Measurements from ENCODE around the gene CRB2.

DNA sequence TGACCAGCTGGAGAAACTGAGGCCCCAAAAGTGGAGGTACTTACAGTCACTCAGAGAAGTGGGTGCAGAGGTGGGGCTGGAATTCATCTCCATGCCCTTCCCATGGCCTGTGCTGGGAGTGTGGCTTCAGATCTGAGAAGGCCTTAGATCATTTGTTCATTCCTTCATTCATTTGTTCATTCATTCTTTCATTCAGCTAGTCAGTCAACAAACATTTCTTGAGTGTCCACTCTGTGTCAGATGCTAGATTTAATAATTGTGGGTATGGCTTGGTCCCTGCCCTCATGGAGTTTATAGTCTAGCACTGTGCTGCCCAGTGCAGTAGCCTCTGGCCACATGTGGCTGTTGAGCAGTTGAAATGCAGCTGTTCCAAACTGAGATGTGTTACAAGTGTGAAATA, 19.0 kb upstream of the CRB2 start:
- TF ChIP-seq CTCF (IDR thresholded peaks at IDR 0.05): no peak
- TF ChIP-seq ZFX (IDR thresholded peaks at IDR 0.05; ENCODE audit: borderline replicate concordance): no peak
